NCI-H128 (cell line): ENCODE results near the gene TANC1.
A peak's percentile ranks its signal among the peaks of the same experiment; 100 is the strongest.

Experiments
- DNase-seq: peaks from one replicate; lab custom pipeline; 2025; ENCODE audit not compliant: unreplicated experiment; lab: John Stamatoyannopoulos, UW

TANC1 gene

DNA sequence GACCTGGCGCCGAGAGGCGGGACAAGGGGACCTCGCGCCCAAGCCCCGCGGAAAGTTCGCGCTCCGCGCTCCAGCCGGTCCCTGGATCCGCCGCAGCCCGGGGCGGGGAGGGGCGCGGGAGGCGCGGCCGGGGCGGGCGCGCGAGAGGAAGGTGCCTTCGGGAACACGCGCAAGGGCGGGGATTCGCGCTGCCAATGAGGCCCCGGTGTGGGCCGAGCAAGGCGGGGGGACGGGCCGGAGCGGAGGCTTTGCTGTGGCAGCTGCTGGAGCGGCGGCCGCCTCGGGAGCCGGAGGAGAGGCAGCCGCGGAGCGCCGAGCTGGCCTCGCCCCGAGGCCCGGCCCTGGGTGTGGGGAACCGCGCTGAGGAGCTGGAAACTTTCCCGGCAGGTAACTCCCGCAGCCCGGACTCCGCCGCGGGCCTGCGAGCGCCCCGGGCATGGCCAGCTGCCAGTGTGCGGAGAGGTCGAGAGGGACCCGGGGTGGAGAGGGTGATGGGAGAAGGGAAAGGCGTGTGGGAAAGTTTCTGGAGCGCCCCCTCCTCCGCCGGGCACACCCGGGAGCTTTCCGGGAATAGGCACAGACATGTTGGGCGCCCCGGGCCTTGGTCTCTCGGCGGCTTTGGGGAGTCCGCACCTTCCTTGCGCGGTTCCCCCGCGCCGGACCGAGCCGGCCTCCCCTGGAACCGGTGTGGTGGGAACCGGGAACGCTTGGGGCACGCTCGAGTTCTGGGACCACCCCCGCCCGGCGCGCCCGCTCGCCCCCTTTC, at the start of gene TANC1:
TANC1 (plus strand) TSS at position 245 of the 766 bp plus-strand sequence. CDS start 97,271 bp downstream, outside the sequence.
- peak; percentile 61 for DNase-seq

DNA sequence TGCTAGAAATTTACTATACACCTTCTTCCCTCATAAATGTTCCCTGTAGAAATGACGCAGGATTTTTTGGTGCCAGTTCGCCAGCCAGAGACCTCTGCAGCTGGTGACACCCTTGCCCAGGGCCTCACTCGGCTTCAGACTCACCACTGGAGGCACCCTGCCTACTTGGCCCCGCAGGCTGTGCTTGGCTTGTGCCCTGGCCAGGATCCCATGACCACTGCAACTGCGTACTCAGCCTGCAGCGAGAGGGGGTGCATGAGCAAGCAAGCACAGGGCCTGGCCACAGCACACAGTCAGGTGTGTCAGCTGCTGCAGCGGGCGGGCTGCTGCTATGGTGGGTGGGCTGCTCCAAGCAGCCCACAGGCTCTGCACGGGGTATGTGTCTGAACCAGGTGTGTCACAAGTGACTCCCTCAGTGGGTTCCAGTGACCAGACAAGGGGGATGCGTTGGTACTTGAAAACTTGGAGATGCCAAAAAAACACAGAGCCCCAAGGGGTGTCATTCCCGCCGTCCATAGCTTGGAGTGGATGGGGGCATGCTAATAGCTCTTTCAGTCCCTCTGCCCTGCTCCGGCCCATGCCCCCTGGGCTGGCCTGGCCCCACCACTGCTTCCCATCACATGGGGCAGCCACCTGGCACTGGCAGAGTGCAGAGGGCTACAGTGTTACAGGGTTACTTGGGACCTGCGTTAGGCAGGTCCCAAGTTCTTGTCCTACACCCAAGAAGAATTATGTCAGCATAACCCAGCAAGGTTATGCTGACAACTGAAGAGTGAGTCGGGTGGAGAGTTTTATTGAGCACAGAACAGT, 46.6 kb upstream of the TANC1 start:
- no peak for DNase-seq

GRCh38 chr2:158922601-158923000, 45.8 kb upstream of the TANC1 start:
- no peak for DNase-seq

GRCh38 chr2:158923180-158923594, 45.3 kb upstream of the TANC1 start:
- DNase-seq, result peak; percentile 1

GRCh38 chr2:158923641-158924040, 44.8 kb upstream of the TANC1 start:
- no peak for DNase-seq

DNA sequence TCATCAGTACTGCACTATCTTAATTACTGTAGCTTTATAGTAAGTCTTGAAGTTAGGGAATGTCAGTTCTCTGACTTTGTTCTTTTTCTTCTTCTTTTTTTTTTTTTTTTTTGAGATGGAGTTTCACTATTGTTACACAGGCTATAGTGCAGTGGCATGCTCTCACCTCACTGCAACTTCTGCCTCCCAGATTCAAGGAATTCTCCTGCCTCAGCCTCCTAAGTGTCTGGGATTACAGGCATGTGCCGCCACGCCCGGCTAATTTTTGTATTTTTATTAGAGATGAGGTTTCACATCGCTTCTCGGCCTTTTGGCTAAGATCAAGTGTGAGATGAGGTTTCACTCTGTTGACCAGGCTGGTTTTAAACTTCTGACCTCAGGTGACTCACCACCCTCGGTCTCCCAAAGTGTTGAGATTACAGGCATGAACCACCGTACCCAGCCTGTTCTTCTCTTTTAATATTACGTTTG, 41.9 kb upstream of the TANC1 start:
- no peak for DNase-seq

GRCh38 chr2:158928515-158928914, 39.9 kb upstream of the TANC1 start:
- no peak for DNase-seq

- DNase-seq, result no peak
Measured at GRCh38 chr2:158928965-158929364, 39.5 kb upstream of the TANC1 start.

- DNase-seq, result no peak
Measured at GRCh38 chr2:158931572-158931971, 36.9 kb upstream of the TANC1 start.

- DNase-seq, result no peak
Measured at GRCh38 chr2:158932131-158932645, 36.3 kb upstream of the TANC1 start.

DNA sequence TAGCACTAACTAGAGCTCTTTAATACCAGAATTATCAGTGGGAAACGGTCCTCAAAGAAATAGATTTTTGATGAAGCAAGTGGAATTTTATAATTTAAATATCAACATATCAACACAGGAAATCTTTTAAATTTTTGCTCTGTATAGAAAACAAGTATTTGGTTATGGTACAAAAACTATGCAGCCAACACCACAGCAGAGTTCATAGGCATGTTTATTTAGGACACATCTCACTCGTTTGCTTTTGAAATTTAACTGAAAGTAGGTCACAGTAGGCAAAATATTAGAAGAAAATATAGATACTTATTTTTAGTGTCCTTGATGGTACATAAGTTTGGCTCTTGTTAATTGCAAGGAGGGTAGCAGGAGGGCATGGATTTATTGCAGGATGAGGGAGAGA, 34.3 kb upstream of the TANC1 start:
- DNase-seq, result no peak

GRCh38 chr2:158935617-158936016, 32.8 kb upstream of the TANC1 start:
- DNase-seq, result no peak

DNA sequence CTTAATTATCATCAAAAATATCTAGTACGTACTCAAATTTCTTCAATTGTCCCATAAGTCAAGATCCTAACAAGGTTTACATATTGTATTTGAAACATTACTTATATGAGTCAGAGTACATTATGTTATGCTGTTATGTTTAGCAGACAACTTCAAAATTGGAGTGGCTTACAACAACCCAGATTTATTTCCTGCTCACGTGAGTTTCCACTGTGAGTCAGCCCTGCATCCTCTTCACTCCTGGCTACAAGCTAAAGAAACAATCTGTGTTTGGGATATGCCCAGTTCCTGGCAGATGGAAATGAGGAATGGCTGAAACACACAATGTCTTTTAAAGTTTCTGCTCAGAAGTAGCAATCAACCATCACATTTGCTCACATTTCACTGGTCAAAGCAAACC, 31.5 kb upstream of the TANC1 start:
- DNase-seq, result no peak

DNA sequence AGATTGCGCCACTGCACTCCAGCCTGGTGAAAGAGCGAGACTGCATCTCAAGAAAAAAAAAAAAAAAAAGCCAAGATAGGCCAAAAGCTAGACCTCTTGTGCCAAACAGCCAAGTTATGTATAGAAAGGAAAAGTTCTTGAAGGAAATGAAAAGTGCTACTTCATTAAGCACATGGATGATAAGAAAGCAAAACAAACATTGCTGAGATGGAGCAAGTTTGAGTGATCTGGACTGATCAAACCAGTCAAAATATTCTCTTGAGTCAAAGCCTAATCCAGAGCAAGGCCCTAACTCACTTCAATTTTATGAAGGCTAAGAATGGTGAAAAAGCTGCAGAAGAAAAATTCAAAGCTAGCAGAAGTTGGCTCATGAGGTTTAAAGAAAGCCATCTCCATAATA, 28.1 kb upstream of the TANC1 start:
- no peak for DNase-seq

DNA sequence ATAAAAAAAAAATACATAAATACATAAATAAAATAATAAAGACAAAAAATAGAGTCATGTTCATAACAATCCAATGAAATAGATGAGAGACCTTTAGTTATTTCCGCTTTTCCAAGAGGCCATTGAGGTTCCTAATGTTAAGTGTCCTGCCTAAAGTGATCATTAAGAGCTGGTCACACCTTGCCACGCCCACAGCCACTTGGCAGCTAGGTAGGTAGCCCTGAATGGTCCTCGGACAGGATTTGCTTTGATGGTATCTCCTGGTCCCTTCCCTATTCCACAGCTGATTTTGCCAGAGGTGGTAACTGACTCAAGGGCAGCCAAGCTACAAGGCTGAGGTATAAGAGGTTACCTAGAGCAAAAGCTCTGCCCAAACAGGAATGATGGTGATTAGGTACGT, 24.5 kb upstream of the TANC1 start:
- no peak for DNase-seq

DNA sequence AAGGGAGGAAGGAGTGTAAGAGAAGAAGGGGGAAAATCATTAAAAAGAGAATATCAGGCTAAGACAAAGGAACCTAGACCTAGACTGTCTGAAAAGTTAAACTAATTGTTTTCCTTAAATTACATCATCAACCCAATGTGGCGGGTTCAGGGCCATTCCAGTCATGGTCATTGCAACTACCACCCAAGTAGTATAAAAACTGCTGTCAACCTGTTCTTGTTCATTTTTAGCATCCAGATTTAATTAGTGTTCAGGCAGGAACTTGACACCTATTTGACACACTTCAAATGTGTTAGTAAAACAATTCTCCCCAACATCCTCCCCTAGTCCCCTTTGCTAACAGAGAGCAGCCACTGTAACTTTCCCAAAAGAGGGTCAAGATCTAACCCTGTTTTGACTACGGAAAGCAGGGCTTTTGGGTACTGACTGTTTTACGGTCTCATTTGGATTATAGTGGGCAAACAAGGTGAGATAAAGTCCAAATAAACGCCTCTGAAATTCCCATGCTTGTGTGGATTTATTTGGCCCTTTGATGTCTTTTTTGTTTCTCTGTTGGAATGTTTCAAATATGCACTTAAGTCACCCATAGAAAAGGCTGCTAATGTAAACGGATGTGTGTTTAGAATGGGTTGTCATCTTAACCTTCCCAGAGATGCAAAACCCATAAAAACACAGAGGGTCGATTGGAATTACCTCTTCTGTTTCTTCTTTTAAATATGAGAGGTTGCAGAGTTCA, 19.3 kb upstream of the TANC1 start:
- no peak for DNase-seq

GRCh38 chr2:158953454-158953853, 15.0 kb upstream of the TANC1 start:
- no peak for DNase-seq

GRCh38 chr2:158953926-158954763, 14.3 kb upstream of the TANC1 start:
- DNase-seq, result peak; percentile 18

DNA sequence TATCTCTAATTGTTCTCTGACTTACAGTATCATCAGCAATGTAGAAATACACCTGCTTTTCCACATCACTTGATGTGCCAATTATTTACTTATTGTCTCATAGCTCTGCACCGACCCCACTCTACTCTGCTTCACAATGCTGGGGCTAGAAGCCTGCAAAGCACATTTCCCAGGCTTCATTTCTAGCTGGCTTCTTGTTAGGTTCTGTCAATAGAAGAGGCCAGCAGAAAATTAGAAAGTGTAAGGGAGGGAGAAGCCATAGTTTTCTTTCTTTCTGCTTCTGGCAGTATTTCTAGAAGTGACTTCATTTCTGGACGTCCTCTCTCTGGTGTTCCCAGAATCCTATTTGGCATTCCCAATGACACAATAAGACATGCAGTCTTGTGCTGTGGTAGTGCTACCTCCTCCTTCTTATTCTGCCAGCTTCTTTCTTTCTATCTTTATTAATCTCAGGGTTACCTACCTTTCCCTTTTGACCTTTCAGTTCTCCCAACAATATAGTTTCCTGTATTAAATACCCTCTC, 12.5 kb upstream of the TANC1 start:
- no peak for DNase-seq

- DNase-seq, result no peak
Measured at GRCh38 chr2:158958365-158958764, 10.1 kb upstream of the TANC1 start.
